Lung (tissue), 12 donors: ENCODE data around the gene KRTAP5-7. TPM values are rescaled to one million over a fixed set of nuclear protein-coding genes. Genes with fewer than 3 reads are reported as not detected.

Experiments used
- ATAC-seq: fragments of 200-7000 bp; cut with Tn5 transposase; one replicate; pipeline ENCODE4 v1.9.1; 2020; ENCODE audit warnings: moderate number of reproducible peaks; ENCODE audit not compliant: insufficient read depth, low FRiP score
- DNase-seq, 3 donors: peaks; one replicate each; pipeline ENCODE4 v3.0.0-alpha.2; 2013 to 2017
- H3K27ac ChIP-seq, 2 donors: one replicate each; pipeline ENCODE4 v1.5.1; 2013; ENCODE audit warnings: mild to moderate bottlenecking in 2 of 2, moderate library complexity in 2 of 2, control low read depth in 1 of 2, inconsistent platforms in 1 of 2, low read depth in 1 of 2, low read length in 1 of 2
- H3K27me3 ChIP-seq, 3 donors: one replicate each; pipeline ENCODE4 v1.5.1; 2013; ENCODE audit warnings: low read length in 2 of 3; ENCODE audit not compliant: control insufficient read depth in 3 of 3, insufficient read depth in 3 of 3
- H3K36me3 ChIP-seq, 4 donors: one replicate each; pipeline ENCODE4 v1.5.1; 2013; ENCODE audit warnings: low read length in 4 of 4, mild to moderate bottlenecking in 1 of 4, moderate library complexity in 1 of 4; ENCODE audit not compliant: control insufficient read depth in 4 of 4, insufficient read depth in 4 of 4
- H3K4me1 ChIP-seq, 5 donors: one replicate each; pipeline ENCODE4 v1.5.1; 2013; ENCODE audit warnings: low read length in 5 of 5, mild to moderate bottlenecking in 2 of 5, moderate library complexity in 1 of 5; ENCODE audit not compliant: control insufficient read depth in 5 of 5, insufficient read depth in 5 of 5
- H3K4me3 ChIP-seq: one replicate; pipeline ENCODE4 v1.5.1; 2013; ENCODE audit warnings: mild to moderate bottlenecking, control low read depth, moderate library complexity
- H3K9ac ChIP-seq, 2 donors: one replicate each; pipeline ENCODE4 v1.5.1; 2013; ENCODE audit warnings: low read length in 2 of 2, control low read depth in 1 of 2; ENCODE audit not compliant: insufficient read depth in 1 of 2
- H3K9me3 ChIP-seq, 4 donors: one replicate each; pipeline ENCODE4 v1.5.1; 2013; ENCODE audit warnings: low read length in 3 of 4, mild to moderate bottlenecking in 1 of 4, moderate library complexity in 1 of 4; ENCODE audit not compliant: control insufficient read depth in 4 of 4, insufficient read depth in 3 of 4
- CTCF ChIP-seq: IDR thresholded peaks from 2 replicates; pipeline ENCODE4 v1.5.1; 2012; ENCODE audit warnings: mild to moderate bottlenecking; ENCODE audit errors: control extremely low read depth, extremely low read depth
- WGBS, 2 donors: extraction: QIAGEN DNeasy Blood & Tissue Kit; methylation state at CpG; one replicate each; pipeline ENCODE4 v1.1.7; 2013; 5-methylcytosine and 5-hydroxymethylcytosine counted together
- polyA plus RNA-seq, 2 donors: library from polyadenylated mRNA; stranded (reverse); fragments of 200-250 nt; gene quantifications; one replicate each; pipeline ENCODE4 v1.2.1, GENCODE V29; 2013
- total RNA-seq, 2 donors: library from RNA; depleted of rRNA in 1 of 2; stranded (reverse); fragments of >200 nt in 1 of 2; gene quantifications; one replicate each; pipeline ENCODE4 v1.2.1, GENCODE V29; 2014 to 2021
- donor health status: control.
- donor health status: control.
- donor health status: Bipolar disorder and iron deficiency.
- donor health status: healthy.
- donor health status: DM: yes; HTN: yes; CAD: no.

KRTAP5-7 gene
- total and polyA plus RNA-seq, 4 donors, result 0.12 to 0.28 TPM; not detected in 2

DNA sequence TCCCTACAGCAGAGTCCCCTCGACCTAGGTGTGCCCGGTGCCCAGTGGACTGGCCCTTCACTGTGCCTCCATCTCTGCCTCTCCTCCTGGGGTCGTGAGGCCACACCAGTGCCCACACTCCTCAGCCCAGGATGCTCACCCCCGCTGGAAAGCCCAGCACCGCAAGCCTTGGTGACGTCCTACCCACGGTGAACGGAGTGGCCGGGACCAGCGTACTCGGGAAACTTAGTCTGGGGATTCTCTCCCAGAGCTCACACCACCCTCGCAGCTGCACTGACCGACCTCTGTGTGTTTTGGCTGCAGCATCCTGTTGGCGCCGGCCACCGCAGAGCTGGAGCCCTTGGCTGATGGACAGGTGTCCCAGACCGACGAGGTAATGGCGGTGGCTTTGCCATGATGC, 35.5 kb upstream of the KRTAP5-7 start:
- no peak for ATAC-seq
- Histone ChIP-seq H3K9ac (no peak overlapping the region), H3K9me3 (peaks cover 0 to 3% (median 0%) of the 10 kb centered on the region in 4 donors), H3K27me3 (no peaks in the 10 kb centered on the region), H3K4me1 (peaks cover 0 to 23% (median 10%) of the 10 kb centered on the region in 5 donors), H3K4me3 (no peak overlapping the region), H3K36me3 (peaks cover 0 to 41% (median 14%) of the 10 kb centered on the region in 4 donors), H3K27ac (no peak overlapping the region)
- no peak for DNase-seq
- WGBS, 2 donors, result 94 to 96% methylated on average over 19 of the region's 19 CpGs
- no peak for TF ChIP-seq CTCF

GRCh38 chr11:71491940-71492339, 35.1 kb upstream of the KRTAP5-7 start:
- Histone ChIP-seq H3K9me3 (peaks cover 0 to 4% (median 0%) of the 10 kb centered on the region in 4 donors), H3K4me1 (peaks cover 0 to 23% (median 10%) of the 10 kb centered on the region in 5 donors), H3K27ac (no peak overlapping the region), H3K9ac (no peak overlapping the region), H3K4me3 (no peak overlapping the region), H3K27me3 (no peaks in the 10 kb centered on the region), H3K36me3 (peaks cover 0 to 42% (median 15%) of the 10 kb centered on the region in 4 donors)
- no peak for DNase-seq
- no peak for TF ChIP-seq CTCF
- 80 to 94% methylated on average over 9 of the region's 9 CpGs for WGBS, 2 donors
- no peak for ATAC-seq

- WGBS, 2 donors, result 97% methylated on average over 20 of the region's 20 CpGs
- H3K9me3 ChIP-seq, result peaks cover 0 to 4% (median 0%) of the 10 kb centered on the region in 4 donors
- TF ChIP-seq CTCF, result no peak
- H3K27ac ChIP-seq, result no peak overlapping the region
- H3K4me1 ChIP-seq, result peaks cover 0 to 1% (median 0%) of the 10 kb centered on the region in 5 donors
- no peaks in the 10 kb centered on the region for H3K27me3 ChIP-seq
- DNase-seq, result no peak
- no peak for ATAC-seq
- H3K9ac ChIP-seq, result no peak overlapping the region
- H3K4me3 ChIP-seq, result no peak overlapping the region
- H3K36me3 ChIP-seq, result peaks cover 0 to 64% (median 30%) of the 10 kb centered on the region in 4 donors
Observed at GRCh38 chr11:71495286-71496230, 31.5 kb upstream of the KRTAP5-7 start.
